ENCODE results near the gene GFOD1.

The GFOD1 gene

DNA sequence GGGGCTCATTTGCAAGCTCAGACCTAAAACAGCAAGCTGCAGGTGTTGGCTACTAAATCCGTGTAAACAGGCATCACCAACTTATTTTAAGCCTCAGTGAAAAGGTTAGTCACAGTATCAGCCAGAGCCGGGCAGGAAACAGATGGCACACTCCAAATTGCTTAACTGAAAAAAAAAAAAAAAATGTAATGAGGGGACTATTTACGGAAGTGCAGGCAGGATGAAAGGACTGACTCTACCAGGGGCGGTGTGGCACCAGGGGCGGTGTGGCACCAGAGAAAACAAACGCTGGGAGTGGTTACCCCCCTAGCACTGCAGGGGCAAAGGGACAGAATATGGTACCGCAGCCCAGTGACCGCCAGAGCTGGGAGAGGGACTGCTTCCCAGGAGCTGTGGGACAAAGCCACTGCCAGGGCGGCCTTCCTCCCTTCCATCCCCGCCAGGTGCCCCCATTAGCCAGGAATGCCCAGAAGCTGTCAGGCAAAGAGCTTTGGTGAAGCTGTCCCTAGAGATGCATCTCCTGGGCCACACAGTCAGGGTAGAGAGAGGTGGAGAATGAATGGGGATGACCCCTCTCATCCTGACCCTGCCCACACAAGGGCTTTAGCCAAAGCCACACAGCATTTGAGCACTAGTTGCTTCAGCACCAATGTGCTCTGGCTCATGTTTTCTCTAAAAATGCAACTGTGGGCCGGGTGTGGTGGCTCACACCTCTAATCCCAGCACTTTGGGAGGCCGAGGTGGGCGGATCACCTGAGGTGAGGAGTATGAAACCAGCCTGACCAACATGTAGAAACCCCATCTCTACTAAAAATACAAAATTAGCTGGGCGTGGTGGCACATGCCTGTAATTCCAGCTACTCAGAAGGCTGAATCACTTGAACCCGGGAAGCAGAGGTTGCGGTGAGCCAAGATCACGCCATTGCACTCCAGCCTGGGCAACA is 39.6 kb upstream of the GFOD1 start:
- peak overlapping the region in 2 of 10 experiments; percentile 23 to 35; a peak in 1 of 20 replicates for H3K4me3 ChIP-seq
- H4K20me1 ChIP-seq: no peaks in the 10 kb centered on the region
- peak in 9 of 11 experiments; percentile 19 to 88 (median 84); a peak in 16 of 22 replicates for TF ChIP-seq Cebpa-rat (IDR thresholded peaks at IDR 0.05)
- H3K9ac ChIP-seq: peak overlapping the region; percentile 60 to 84 (median 81); a peak in 21 of 22 replicates
- no peaks in the 10 kb centered on the region for H3K36me3 ChIP-seq
- H3K4me1 ChIP-seq: peaks cover 58 to 77% (median 64%) of the 10 kb centered on the region in 10 experiments
- H3K27ac ChIP-seq: peak overlapping the region; percentile 83 to 98 (median 93)
- H3K27me3 ChIP-seq: no peaks in the 10 kb centered on the region
- H3K9me3 ChIP-seq (replicated peaks in 1 of 11): no peaks in the 10 kb centered on the region
- peak overlapping the region; percentile 82 to 96 (median 90) for H3K4me2 ChIP-seq

DNA sequence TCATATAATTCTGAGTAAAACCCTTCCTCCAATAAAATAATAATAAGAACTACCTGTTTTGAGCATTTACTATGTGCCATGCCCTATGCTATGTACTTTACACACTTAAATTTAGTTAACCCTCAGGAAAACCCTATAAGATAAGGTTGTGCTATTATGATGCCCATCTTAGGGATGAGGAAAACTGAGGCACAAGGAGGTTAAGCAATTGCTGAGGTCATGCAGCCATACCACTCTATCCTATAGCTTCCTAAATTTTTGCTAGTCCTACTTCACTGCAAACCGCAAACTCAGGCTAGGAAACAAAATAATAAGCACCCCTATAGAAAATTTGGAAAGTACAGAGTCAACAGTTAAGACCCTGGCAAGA is 38.9 kb upstream of the GFOD1 start:
- peak in 2 of 11 experiments; percentile 49 to 67; a peak in 2 of 22 replicates for TF ChIP-seq Cebpa-rat (IDR thresholded peaks at IDR 0.05)
- Histone ChIP-seq H3K9me3 (replicated peaks in 1 of 11) (peaks cover 0 to 2% (median 0%) of the 10 kb centered on the region in 11 experiments; a peak in 1 of 22 replicates), H3K4me3 (no peak overlapping the region), H4K20me1 (no peaks in the 10 kb centered on the region), H3K9ac (peak overlapping the region; percentile 0 to 83 (median 74); a peak in 21 of 22 replicates), H3K27me3 (no peaks in the 10 kb centered on the region), H3K4me1 (peaks cover 60 to 78% (median 67%) of the 10 kb centered on the region in 10 experiments), H3K27ac (peak overlapping the region; percentile 74 to 98 (median 93)), H3K36me3 (no peaks in the 10 kb centered on the region), H3K4me2 (peak overlapping the region; percentile 64 to 96 (median 90))

DNA sequence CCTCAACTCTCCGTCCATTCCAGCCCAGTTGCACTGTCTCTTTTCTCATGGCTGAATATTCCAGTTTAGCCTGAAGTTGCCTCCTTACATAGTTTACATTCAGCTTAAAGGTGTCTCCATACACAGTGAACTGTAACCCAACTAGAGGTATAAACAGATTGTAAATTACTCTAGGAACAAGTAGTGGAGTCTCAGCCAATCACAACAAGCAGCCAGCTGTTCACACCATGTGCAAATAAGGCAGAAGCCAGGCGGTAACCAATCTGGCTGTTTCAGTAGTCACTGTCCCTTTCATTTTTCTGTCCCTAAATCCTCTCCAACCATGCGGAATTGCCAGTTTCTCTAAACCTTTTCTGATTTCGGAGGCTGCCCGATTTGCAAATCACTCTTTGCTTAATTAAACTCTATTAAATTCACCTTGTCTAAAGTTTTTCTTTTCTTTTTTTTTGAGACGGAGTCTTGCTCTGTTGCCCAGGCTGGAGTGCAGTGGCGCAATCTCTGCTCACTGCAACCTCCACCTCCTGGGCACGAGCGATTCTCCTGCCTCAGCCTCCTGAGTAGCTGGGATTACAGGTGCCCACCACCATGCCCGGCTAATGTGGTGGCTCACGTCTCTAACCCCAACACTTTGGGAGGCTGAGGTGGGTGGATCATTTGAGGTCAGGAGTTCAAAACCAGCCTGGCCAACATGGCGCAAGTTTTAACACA is 37.6 kb upstream of the GFOD1 start:
- no peak; a peak in 1 of 22 replicates for TF ChIP-seq Cebpa-rat (IDR thresholded peaks at IDR 0.05)
- H3K4me1 ChIP-seq: peaks cover 58 to 78% (median 67%) of the 10 kb centered on the region in 10 experiments
- peak overlapping the region in 9 of 11 experiments; percentile 60 to 83 (median 74); a peak in 12 of 22 replicates for H3K9ac ChIP-seq
- peak overlapping the region; percentile 64 to 96 (median 90) for H3K4me2 ChIP-seq
- H3K27me3 ChIP-seq: no peaks in the 10 kb centered on the region
- H3K27ac ChIP-seq: peak overlapping the region; percentile 74 to 98 (median 93); a peak in 20 of 22 replicates
- no peaks in the 10 kb centered on the region for H4K20me1 ChIP-seq
- H3K9me3 ChIP-seq (replicated peaks in 1 of 11): peaks cover 0 to 2% (median 0%) of the 10 kb centered on the region in 11 experiments; a peak in 2 of 22 replicates
- H3K4me3 ChIP-seq: no peak overlapping the region
- no peaks in the 10 kb centered on the region for H3K36me3 ChIP-seq

DNA sequence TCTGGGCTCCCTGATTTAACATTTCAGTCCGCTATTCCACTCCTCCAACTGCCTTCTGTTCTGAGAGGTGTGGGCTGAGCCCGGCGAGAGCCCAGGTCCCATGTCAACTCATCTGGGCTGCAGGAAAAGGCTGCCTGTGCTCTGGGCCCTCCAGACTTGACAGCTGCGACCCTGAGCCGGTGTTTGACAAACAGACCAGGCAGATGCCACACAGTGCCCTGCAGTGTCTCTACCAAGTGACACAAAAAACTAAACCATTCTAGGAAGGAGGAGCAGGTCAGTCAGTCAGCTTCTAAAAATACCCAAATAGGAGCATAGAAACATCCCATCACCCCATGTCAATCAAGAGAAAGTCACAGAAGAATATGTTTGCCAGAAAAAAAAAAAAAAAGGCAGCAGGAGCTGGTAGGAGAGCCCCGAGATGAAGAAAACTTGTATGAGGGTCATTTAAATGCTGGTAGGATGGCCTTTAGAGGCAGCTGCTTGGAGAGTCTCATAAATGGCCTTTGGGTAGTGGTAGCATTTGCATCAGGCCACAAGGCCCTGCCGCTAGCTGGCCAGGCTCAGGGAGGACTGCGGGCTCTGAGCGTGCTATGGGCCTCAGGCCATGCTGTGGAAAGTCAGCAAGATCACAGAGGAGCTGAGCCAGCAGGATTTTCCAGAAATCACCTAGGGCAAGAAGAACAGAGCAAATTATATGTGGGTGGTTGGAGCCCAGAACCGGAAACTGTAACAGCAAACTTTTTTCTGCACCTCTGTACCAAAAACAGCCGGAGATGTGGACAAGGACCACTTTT is 36.6 kb upstream of the GFOD1 start:
- Histone ChIP-seq H3K4me2 (peak overlapping the region; percentile 64 to 96 (median 90)), H3K4me1 (peaks cover 54 to 76% (median 64%) of the 10 kb centered on the region in 10 experiments)

DNA sequence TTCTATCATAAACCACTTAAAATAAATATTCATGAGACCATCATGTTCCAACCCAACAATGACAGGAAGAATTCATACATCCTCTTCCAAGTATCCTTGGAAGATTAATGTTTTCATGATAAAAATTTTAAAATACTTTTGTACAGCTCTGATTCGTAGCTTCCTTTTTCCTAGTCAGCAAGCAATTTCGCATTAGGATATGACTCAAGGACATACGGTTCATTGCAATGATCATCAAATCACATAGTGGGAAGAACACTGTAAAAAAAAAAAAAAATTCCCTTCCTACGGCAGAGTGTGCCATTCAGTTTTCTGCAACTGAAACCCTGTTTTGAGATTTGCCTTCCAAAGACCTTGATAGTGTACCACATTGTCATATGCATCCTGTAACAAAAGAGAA is 35.3 kb upstream of the GFOD1 start:
- H3K4me2 ChIP-seq: peak overlapping the region in 9 of 11 experiments; percentile 22 to 92 (median 83); a peak in 17 of 22 replicates
- no peaks in the 10 kb centered on the region for H3K36me3 ChIP-seq
- H3K9me3 ChIP-seq (replicated peaks in 1 of 11): peaks cover 0 to 4% (median 0%) of the 10 kb centered on the region in 11 experiments; a peak in 2 of 22 replicates
- no peaks in the 10 kb centered on the region for H4K20me1 ChIP-seq
- peak overlapping the region in 3 of 11 experiments; percentile 12 to 32 (median 31); a peak in 2 of 22 replicates for H3K9ac ChIP-seq
- H3K27ac ChIP-seq: peak overlapping the region in 9 of 11 experiments; percentile 11 to 98 (median 66); a peak in 12 of 22 replicates
- H3K27me3 ChIP-seq: no peaks in the 10 kb centered on the region
- no peak for TF ChIP-seq Cebpa-rat (IDR thresholded peaks at IDR 0.05)
- peaks cover 51 to 73% (median 65%) of the 10 kb centered on the region in 10 experiments for H3K4me1 ChIP-seq
- H3K4me3 ChIP-seq: no peak overlapping the region

More for the DNA sequence above, 36.6 kb upstream of the GFOD1 start:
- no peaks in the 10 kb centered on the region for H3K36me3 ChIP-seq
- TF ChIP-seq Cebpa-rat (IDR thresholded peaks at IDR 0.05): no peak
- no peak overlapping the region for H3K4me3 ChIP-seq
- H4K20me1 ChIP-seq: no peaks in the 10 kb centered on the region
- H3K27me3 ChIP-seq: no peaks in the 10 kb centered on the region
- peaks cover 0 to 4% (median 0%) of the 10 kb centered on the region in 11 experiments; a peak in 2 of 22 replicates for H3K9me3 ChIP-seq (replicated peaks in 1 of 11)
- peak overlapping the region; percentile 3 to 80 (median 47); a peak in 17 of 22 replicates for H3K9ac ChIP-seq
- peak overlapping the region; percentile 9 to 98 (median 93); a peak in 21 of 22 replicates for H3K27ac ChIP-seq

DNA sequence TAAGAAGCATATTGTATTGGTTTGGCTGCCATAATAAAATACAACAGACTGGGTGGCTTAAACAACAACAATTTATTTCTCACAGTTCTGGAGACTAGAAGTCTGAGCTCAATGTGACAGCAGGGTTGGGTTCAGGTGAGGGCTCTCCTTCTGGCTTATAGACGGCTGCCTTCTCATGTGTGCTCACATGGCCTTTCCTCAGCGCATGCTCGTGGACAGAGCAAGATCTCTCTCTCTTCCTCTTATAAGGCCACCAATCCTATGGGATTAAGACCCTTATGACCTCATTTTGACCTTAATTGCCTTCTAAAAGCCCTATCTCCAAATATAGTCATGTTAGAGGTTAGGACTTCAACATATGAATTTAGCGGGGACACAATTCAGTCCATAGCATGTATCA is 32.4 kb upstream of the GFOD1 start:
- no peaks in the 10 kb centered on the region for H3K27me3 ChIP-seq
- H3K4me1 ChIP-seq: peaks cover 24 to 45% (median 37%) of the 10 kb centered on the region in 10 experiments
- H3K9ac ChIP-seq: no peak overlapping the region
- peak overlapping the region in 3 of 11 experiments; percentile 4 to 24 (median 10); a peak in 2 of 22 replicates for H3K27ac ChIP-seq
- H3K4me2 ChIP-seq: no peak overlapping the region
- no peak for TF ChIP-seq Cebpa-rat (IDR thresholded peaks at IDR 0.05)
- H3K4me3 ChIP-seq: no peak overlapping the region
- H4K20me1 ChIP-seq: no peaks in the 10 kb centered on the region
- peaks cover 0 to 4% (median 0%) of the 10 kb centered on the region in 11 experiments; a peak in 2 of 22 replicates for H3K9me3 ChIP-seq (replicated peaks in 1 of 11)
- H3K36me3 ChIP-seq: no peaks in the 10 kb centered on the region

DNA sequence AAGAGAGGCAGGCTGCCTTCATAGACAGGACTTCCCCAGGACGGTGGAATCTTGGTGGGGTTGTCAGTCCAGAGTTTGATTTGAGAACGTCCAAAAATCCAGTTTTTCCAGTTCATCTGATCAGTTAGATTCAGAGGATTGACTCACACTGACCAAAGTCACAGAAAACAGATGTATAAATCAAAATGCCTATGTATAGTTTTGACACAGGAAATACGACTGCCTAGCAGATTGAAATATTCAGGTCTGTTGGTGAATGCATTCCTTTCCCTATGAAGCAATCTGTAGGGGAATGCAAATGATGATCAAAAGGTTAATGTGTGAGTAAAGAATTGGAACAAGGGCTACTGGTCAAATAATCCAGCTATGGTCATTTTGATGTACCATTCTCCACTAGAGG is 29.7 kb upstream of the GFOD1 start:
- Histone ChIP-seq H3K4me1 (peaks cover 5 to 18% (median 12%) of the 10 kb centered on the region in 10 experiments), H3K27me3 (no peaks in the 10 kb centered on the region), H4K20me1 (no peaks in the 10 kb centered on the region), H3K27ac (no peak overlapping the region; a peak in 1 of 22 replicates), H3K4me2 (no peak overlapping the region), H3K4me3 (no peak overlapping the region), H3K9ac (no peak overlapping the region), H3K9me3 (replicated peaks in 1 of 11) (peaks cover under 1 to 15% (median 10%) of the 10 kb centered on the region in 11 experiments; a peak in 18 of 22 replicates), H3K36me3 (no peaks in the 10 kb centered on the region)
- TF ChIP-seq Cebpa-rat (IDR thresholded peaks at IDR 0.05): no peak

DNA sequence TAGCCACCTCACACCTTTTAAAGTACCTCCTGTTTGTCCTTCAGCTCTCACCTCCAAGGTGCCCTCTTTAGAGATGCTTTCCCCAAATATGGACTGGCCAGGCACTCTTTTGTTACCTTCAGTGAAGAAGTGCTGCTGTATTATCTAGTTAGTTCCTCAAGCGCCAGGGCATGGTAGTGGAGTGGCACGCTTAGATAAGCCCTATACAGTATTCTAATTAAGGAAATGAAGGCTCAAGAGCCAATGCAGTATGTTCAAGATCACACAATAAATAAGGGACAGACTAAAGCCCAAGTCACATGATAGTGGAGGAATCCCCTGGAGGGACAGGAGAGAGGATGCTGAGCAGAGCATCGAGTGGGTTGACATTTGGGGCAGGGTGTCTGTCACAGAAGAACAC is 28.5 kb upstream of the GFOD1 start:
- Histone ChIP-seq H3K27ac (no peak overlapping the region), H3K9ac (no peak overlapping the region), H3K4me2 (no peak overlapping the region), H3K4me3 (no peak overlapping the region), H3K27me3 (no peaks in the 10 kb centered on the region), H3K9me3 (replicated peaks in 1 of 11) (peaks cover 13 to 25% (median 22%) of the 10 kb centered on the region in 11 experiments; a peak in 21 of 22 replicates), H4K20me1 (no peaks in the 10 kb centered on the region), H3K4me1 (peaks cover 0 to 14% (median 11%) of the 10 kb centered on the region in 10 experiments; a peak in 16 of 20 replicates), H3K36me3 (no peaks in the 10 kb centered on the region; a peak in 1 of 22 replicates)
- TF ChIP-seq Cebpa-rat (IDR thresholded peaks at IDR 0.05): no peak
